NCI-H1694 treated with DMSO at 0.1 percent for 48 hours (cell line): ENCODE data around the gene CDPF1.
"Not testable (repeated sequence)": the region's sequence is repeated elsewhere in the genome, so short reads cannot be mapped to it uniquely, and the experiment has no call there.

ENCODE experiments used
- DNase-seq: peaks from one replicate; lab custom pipeline; 2025; lab: John Stamatoyannopoulos, UW

CDPF1 gene

GRCh38 chr22:46224898-46225290, 25.2 kb downstream of the CDPF1 start:
- DNase-seq: no peak

GRCh38 chr22:46224044-46224897, 25.8 kb downstream of the CDPF1 start:
- no peak for DNase-seq

- no peak for DNase-seq
These were observed 29.2 kb downstream of the CDPF1 start for GRCh38 chr22:46220921-46221320.

- DNase-seq: no peak
These were observed 30.5 kb downstream of the CDPF1 start for GRCh38 chr22:46219636-46220035.

- DNase-seq: no peak
These were observed 35.5 kb downstream of the CDPF1 start for GRCh38 chr22:46214616-46215015.

GRCh38 chr22:46214149-46214548, 35.9 kb downstream of the CDPF1 start:
- DNase-seq: no peak

GRCh38 chr22:46213052-46213451, 37.0 kb downstream of the CDPF1 start:
- DNase-seq: no peak

- no peak for DNase-seq
These were observed 37.9 kb downstream of the CDPF1 start for GRCh38 chr22:46212195-46212594.

- DNase-seq: no peak
These were observed 40.8 kb downstream of the CDPF1 start for GRCh38 chr22:46209262-46209661.

- DNase-seq: no peak
These were observed 46.5 kb downstream of the CDPF1 start for GRCh38 chr22:46203601-46203980.

GRCh38 chr22:46202897-46203600, 47.0 kb downstream of the CDPF1 start:
- no peak for DNase-seq

- DNase-seq: no peak
These were observed 48.9 kb downstream of the CDPF1 start for GRCh38 chr22:46201059-46201757.

GRCh38 chr22:46198806-46199205, 51.3 kb downstream of the CDPF1 start:
- not testable (repeated sequence) for DNase-seq

GRCh38 chr22:46198274-46198673, 51.8 kb downstream of the CDPF1 start:
- no peak for DNase-seq

GRCh38 chr22:46196278-46196677, 53.8 kb downstream of the CDPF1 start:
- peak; percentile 15 for DNase-seq

GRCh38 chr22:46195487-46196165, 54.5 kb downstream of the CDPF1 start:
- no peak for DNase-seq
